GM20000 (cell line): ENCODE results near the gene PHF2.

ENCODE experiments used
- DNase-seq: peaks from one replicate; pipeline ENCODE4 v3.0.0; 2012; ENCODE audit warnings: low spot score
- CTCF ChIP-seq: IDR thresholded peaks from 2 replicates; pipeline ENCODE4 v1.5.1; 2012; ENCODE audit warnings: mild to moderate bottlenecking, control low read depth; ENCODE audit errors: extremely low read depth, missing control alignments

PHF2 gene

DNA sequence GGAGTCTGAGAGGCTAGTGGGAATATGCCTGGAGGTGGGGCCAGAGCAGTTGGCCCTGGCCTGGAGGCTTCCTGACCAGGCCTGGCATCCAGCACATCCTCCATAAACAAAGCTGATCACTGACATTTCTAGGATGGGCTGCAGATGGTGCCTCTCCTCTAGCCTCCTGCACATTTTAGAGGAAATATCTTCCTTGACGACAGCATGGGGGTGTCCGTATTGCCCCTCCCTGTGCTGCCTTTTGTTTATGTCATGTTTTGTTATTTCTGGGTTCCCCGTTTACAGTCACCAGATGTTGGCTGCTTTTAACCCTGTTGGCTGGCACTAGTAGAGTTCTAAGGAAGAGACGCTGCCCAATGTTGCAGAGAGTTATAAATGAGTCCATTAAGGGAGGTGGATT is 148.5 kb downstream of the PHF2 start:
- no peak for DNase-seq
- no peak for TF ChIP-seq CTCF

- no peak for TF ChIP-seq CTCF
- no peak for DNase-seq
These were observed 149.0 kb downstream of the PHF2 start for GRCh38 chr9:93725382-93725781.

GRCh38 chr9:93726147-93726546 is 149.8 kb downstream of the PHF2 start:
- DNase-seq: no peak
- no peak for TF ChIP-seq CTCF
